HG03571 (cell line): ENCODE data around the gene MAPK1.
"Not testable (repeated sequence)": the region's sequence is repeated elsewhere in the genome, so short reads cannot be mapped to it uniquely, and the experiment has no call there.

Experiments
- ATAC-seq: cut with Tn5 transposase; IDR thresholded peaks from one replicate; pipeline ENCODE4 v1.9.1; 2021; ENCODE audit not compliant: unreplicated experiment

Gene MAPK1

DNA sequence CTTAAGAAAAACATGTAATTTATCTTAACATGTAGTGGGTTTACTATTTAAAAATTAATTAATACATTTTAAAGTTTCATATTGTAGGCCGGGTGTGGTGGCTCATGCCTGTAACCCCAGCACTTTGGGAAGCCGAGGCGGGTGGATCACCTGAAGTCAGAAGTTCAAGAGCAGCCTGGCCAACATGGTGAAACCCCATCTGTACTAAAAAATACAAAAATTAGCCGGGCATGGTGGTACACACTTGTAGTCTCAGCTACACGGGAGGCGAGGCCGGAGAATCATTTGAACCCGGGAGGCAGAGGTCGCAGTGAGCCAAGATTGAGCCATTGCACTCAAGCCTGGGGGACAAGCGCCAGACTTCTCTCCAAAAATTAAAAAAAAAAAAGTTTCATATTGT lies 73.7 kb downstream of the MAPK1 start:
- ATAC-seq: not testable (repeated sequence)

DNA sequence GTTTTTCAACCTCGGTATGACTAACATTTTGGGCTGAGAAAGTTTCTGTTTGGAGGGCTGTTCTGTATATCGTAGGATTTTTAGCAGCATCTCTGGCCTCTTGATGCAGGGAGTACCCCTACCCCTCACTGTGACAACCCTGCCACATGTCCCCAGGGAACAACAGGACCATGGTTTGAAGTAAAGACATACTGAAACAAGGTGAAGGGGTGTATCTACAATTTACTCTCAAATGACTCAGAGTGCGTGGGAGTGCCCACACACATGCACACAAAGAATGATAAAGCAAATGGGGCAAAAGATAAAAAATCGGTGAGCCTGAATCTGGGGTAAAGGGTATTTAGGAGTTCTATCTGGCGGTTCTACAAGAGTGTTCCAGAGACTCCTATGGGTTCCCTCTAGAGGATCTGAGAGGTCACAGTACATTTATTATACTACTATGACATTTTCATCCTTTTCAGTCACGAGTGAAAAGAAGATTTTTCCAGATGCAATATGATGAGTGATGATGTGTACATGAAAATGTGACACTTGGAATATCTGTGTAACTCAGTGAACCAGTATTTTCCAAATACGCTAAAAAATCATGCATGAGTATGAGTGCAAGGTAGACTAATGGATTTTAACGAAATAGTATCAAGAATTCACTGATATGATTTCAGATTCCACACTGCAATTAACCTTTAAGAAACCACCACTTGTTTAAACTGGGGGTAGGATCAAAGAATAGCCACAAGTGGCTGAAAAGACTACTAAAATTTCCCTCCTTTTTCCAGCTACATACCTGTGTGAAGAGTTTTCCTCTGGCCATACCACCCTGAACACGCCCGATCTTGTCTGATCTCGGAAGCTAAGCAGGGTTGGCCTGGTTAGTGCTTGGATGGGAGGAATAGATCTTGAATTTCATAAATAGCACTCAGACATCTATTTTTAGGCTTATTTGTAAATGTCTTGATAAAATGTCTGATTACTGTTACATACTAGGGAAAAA lies 75.5 kb downstream of the MAPK1 start:
- no peak for ATAC-seq

DNA sequence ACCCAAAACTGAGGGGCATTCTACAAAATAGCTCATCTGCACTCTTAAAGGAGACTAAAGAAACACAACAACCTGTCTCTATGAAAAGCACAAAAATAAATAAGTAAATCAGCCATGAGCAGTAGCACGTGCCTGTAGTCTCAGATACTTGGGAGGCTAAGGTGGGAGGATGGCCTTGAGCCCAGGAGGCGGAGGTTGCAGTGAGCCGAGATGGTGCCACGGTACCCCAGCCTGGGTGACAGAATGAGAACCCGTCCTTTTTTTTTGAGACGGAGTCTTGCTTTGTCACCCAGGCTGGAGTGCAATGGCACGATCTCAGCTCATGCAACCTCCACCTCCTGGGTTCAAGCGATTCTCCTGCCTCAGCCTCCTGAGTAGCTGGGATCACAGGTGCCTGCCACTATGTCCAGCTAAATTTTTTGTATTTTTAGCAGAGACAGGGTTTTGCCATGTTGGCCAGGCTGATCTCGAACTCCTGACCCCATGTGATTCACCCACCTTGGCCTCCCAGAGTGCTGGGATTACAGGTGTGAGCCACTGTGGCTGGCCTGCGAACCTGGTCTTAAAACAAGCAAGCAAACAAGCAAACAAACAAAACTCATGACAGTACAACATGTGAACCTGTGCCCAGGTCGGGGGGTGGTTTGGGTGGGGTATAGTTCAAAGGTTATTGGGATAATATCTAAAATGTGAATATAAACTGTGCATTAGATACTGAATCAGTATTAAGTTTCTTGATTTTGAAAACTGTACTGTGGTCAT lies 76.4 kb downstream of the MAPK1 start:
- not testable (repeated sequence) for ATAC-seq

DNA sequence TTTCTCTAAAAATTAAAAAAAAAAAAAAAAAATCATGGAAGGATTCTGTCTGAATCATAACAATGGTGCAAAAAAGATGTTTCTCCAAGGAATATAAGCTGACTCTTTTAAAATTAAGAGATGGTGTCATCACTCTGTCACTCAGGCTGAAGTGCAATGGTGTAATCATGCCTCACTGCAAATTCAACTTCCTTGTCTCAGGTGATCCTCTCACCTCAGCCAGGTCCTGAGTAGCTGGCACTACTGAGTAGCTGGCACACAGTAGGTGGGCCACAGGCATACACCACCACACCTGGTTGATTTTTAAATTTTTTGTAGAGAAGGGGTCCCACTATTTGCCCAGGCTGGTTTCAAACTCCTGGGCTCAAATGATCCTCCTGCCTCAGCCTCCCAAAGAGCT lies 77.1 kb downstream of the MAPK1 start:
- no peak for ATAC-seq

DNA sequence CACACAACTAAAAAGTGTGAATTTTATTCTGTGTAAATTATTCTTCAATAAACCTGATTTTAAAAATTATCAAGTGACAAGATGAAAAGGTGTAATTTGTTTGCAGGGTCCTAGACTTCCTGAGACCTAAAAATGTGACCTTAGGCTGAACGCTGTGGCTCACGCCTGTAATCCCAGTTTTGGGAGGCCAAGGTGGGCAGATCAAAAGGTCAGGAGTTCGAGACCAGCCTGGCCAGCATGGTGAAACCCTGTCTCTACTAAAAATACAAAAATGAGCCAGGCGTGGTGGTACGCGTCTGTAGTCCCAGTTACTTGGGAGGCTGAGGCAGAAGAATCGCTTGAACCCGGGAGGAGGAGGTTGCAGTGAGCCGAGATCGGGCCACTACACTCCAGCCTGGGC lies 79.9 kb downstream of the MAPK1 start:
- ATAC-seq: not testable (repeated sequence)

DNA sequence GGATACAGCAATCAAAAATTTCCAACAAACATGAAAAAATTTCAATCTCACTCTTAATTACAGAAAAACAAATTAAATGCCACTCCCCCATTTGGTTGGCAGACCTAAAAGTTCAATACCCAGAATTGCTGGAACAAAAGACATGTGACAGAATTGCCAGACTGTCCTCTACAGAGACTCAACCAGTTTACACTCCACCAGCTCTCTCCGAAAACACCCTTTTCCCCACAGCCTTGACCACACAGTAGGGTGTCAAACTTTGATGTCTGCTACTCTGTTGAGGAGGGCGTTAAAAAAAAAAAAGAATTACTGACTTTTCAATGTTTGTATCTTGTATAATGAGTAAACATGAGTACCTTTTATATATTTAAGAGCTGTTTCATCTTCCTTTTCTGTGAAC lies 87.2 kb downstream of the MAPK1 start:
- no peak for ATAC-seq

DNA sequence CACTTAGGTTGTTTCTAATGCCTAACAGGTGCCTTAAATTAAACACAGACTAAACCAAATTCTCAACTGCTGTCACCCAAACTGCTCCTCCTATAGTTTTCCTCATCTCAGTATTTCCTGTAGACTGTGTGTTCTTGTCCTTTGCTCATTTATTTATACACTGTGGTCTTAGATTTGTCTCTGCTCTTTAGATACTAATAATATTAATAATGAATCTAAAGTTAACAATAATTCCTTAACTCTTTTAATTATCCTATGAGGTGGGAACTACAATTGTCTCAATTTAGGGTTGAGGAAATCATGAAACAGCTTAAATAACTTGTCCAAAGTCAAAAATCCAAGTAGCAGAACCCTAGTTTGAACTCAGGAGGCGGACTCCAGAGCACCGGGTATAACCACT lies 88.0 kb downstream of the MAPK1 start:
- no peak for ATAC-seq

DNA sequence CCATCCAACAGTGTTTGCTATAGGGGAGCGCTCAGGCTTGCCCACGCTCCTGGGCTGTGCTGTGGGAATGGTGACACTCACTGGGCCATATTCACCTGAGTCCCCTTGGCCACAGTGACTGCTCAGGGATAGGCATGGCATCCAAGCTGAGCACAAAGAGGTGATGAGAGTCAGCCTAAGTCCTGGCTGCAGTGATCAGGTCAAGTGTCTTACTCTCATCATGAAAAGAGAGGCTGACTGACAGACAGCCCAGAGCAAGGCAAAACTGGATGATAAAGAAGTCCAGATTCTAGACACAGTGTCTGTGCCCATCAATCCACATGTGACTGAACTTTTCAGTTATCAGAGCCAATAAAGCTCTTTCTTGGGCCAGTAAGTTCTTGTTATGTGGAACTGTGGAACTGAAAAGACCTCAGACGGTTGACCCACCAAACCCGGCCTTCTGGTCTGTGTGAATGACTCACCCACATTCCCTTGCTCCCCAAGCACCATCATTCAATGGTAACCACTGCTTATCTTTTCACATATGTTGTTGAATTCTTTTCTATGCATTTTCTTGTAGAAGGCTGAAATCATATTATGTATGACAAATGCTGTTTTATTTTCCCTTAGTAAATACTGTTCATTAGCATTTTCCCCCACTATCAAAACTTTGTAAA lies 88.6 kb downstream of the MAPK1 start:
- ATAC-seq: no peak

DNA sequence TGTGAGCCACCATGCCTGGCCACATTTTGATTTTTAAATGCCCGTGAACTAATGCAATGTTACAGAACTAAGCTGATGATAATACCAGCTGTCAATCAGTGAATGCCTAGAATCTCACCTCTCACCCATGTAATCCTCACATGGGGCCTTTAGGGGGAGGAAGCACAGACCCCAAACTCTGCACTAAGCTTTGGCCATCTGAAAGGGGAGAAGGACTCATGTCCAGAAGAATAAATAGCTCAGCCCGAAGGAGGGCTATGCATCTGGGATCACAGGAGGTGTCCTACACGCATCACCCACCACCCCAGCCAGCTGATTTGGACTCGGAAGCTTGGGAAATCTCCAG lies 95.8 kb downstream of the MAPK1 start:
- no peak for ATAC-seq

DNA sequence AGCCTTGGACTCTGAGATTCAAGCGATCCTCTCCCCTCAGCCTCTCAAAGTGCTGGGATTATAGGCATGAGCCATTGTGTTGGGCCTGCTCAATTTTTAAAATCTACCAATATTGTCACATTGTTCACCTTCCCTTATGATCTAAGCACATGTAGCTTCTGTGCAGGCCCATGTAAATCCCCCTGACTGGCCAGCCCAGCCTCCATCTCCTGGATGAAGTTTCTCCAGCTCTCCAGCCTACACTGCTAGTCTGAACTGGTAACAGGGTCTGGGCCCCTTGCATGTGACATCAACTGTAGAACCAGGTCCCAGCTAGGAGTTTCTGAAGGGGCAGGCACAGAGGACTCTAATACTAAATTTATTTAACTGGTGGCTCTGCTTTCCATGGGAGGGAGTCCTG lies 99.0 kb downstream of the MAPK1 start:
- no peak for ATAC-seq

DNA sequence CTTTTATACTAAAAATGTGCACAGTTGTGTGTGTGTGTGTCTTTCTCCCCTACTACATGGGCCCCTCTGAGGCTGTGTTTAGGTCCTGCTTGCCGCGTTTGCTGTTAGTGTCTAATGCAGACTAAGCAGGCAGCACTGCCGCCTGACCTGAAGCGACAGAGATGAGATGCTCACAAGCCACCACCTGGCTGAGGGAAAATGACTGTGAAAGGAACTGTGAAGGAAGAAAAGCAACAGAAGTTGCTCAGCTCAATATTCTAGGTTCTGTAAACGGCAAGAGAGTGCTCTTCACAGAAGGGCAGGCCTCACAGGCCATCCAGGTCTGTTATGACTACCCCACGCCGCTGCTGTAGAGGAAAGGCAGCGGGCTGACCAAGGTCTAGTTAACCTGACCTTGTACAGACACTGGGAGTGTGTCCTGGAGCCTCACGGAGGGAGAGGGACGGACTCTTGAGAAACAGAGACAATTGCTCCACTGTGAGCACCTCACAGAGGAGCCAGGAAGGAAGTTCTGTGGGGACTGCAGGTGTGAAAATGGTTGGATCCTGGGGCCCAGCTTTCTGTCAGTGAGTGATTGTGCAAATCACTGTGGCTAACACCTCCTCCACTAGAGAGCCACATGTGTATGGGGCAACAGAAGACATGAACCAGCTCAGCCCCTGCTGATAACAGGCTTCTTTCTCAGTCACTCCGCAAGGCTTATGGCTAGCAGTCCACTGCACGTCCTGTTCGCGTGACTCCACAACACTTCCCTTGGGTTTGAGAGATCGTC lies 100.6 kb downstream of the MAPK1 start:
- no peak for ATAC-seq

DNA sequence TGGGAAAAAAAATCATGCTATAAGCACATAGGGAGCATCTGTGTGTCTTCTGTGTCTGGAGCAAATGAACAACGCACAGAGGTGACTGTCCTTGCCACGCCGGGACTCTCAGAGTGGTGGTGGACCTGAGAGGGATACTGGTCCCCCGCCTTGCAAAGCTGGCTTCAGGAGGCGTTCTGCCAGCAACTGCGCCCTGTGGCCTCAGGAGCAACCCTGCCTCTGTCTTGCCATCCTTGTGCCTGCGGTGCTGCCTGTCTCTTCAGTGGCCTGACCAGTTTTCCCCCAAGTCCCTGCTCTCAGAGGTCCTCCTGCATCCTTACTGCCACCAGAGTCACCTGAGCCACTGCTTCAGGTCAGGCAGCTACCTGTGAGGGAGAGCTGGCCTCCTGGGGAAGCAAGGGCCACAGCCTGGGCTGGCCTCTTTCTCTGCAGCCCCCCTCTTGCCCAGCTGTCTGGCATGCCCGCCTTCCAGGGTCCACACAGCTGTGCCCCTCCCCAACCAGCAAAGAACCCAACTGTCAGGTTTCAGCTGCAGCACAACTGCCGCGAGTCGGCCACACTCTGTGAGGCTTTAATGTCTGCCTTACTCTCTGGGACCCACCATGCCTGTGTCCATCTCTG lies 101.4 kb downstream of the MAPK1 start:
- ATAC-seq: no peak

DNA sequence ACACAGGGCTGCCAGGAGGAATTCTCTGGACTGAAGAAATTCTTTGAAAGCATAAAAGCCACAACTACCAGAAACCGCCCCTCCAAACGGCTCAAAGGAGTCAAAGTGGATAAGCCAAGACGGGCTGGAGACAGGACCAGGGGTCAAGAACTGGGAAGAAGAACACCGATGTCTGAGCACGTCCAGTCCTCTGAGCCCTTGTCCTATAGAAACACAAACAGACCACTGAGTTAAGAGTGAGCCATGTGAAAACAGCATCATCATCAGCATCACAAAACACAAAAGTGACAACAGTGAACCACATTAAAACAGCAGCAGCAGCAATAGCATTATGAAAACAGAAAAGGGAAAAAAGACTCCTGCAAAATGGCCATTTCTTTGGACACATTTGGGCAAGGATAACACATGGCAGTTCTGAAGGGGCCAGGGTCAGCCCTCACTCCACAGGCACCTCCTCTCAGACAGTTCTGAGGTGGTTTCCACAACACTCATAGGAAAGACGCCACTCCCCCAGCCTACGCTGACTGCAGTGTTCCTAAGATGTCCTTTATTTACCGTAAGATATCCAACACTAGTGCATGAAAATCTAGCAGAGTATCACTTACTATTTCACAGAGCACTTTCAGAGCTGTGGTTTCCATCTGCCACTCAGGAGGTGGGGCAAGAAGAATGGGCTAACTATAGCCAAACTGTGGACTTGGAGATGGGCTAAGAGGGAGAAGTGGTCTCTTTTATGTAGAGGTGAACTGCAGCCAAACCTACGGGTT lies 103.2 kb downstream of the MAPK1 start:
- no peak for ATAC-seq

DNA sequence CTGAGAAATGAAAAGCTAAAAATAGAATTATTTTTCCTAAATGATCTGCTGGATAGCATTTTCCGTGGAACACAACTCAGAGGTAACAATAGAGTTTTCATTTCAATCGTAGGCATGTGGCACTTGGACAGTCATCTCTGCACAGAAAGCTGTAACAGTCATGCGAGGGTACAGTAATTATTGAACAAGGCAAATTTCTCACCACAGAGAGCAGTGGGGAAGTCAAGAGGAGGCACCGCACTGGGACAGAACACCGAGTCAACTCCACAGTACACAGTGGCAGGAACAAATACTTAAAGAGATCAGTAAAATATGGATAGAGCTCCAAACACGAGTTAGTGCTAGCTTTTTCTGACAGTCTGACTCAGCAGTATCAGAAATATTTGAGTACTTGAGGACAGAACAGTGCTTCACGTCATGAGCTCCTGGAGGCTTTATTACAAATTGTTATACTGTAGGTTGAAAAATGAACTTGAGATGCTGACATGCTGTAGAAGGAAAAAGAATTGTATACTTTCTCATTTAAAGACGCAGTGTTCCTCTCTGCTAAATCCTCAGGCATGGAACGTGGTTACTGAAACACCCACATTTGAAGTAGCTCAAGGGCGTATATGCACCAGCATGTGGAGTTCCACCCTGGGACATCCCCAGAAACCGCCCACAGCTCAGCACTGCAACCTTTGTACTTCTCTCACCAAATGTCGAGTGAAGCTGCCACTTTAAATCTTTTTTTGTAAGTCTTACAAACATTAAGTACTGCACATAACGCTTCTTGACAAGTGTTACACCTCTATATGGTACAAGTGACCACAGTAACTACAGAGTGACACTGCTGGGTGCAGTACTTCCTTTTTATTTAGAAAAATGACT lies 104.5 kb downstream of the MAPK1 start:
- no peak for ATAC-seq

DNA sequence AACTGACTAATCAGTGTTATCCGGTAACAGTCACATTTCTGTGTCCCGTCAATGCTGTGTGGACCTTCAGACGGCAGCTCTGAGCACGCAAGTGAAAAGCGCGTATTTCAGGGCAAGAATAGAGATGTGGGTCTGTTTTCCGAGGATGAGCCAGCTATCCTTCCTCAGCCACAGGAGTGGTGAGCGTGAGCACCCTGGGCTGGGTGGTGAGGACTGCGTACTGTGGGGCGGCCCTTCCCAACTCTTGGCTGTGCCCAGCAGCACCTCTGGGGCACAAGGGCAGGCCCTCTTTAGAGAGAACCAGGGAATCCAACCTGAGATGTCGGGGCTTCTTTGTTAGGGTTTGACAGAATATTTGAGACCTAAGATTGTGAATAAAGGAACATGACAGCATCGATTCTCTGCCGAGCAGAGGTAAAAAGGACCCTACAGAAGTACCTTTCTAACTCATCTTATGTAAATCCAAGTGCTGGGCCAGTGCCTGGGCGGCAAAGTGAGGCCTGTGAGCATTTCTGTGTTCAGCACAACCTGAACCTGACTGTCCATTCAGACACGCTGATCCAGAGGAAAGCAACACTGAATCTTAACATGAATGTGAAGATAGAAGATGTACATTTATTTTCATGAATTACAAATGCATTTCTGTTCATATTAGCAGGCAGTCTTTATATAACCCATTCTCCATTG lies 105.3 kb downstream of the MAPK1 start:
- ATAC-seq: no peak

DNA sequence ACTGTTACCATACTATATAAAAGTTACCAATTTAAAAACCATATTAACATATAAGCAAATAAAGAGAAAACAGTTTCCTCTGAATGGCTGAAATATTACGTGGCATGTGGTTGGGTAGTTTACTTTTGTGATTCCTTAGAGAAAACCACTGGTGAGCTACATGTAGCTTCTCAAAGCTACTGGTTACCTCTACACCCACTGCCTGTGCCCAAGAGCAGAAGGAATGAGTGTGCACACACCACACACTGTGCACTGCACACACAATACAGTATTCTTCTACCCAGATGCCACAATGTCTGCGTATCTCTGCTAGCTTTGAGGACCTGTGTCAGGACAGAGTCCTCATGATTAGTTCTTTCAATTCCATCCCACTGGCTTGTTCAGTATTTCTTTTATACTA lies 106.4 kb downstream of the MAPK1 start:
- ATAC-seq: no peak

DNA sequence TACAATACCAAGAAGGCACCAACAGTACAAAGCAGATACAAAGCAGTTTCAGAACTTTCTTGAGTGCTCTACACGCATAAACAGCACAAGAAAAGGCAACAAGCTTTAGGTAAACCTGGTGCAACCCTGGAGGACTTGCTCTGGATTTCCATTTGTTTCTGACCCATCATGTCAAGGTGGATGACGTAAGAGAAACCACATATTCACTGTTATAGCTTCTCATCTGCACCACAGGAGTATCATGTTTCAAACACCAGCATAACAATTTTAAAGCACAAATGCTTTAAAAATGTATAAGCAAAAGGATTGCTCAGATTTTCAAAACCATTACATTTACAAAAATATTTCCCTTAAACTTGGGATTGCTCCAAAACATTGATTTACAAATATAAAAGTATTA lies 106.8 kb downstream of the MAPK1 start:
- no peak for ATAC-seq

DNA sequence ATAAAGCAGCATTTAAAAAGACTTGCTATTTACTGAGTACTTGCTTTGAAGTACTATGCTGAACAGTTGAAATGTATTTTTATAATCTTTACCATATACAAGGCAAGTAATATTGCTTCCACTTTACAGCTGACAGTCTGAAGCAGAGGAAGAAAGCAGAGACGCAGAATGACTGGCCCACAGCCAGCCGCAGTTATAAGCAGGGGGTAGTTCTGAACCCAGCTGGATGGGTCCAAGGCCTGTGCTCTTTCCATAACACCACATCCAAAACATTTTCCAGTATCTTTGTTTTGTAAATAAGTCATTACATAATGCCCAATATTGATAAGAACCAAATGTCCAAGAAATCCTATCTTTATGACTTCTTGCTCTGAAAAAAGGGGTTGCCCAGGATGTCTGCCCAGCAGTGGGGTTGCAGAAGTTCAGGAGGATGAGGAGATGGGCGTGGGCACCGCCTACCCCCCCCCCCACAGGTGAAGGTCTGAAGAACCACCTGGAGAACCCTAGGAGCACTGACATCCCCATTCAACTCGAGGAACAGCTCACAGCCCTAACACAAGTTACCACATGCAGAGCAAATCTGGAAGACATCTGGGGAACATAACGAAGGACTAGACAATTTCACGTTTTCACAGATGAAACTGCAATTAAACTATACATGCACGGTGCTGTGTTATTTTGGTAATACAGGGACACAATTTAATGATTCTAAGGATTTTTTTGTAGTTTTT lies 107.6 kb downstream of the MAPK1 start:
- no peak for ATAC-seq
